Activated gamma-delta T cell treated with anti-CD3 and anti-CD28 coated beads, Interleukin-2, amount 50 U/mL, for 16 hours (primary cell): ENCODE data around the gene MYZAP.

Source experiments
- DNase-seq: peaks from one replicate; pipeline ENCODE4 v3.0.0-alpha.2; 2020; ENCODE audit warnings: low read depth

MYZAP gene

GRCh38 chr15:57562196-57562769 lies 29.4 kb upstream of the MYZAP start:
- no peak for DNase-seq

DNA sequence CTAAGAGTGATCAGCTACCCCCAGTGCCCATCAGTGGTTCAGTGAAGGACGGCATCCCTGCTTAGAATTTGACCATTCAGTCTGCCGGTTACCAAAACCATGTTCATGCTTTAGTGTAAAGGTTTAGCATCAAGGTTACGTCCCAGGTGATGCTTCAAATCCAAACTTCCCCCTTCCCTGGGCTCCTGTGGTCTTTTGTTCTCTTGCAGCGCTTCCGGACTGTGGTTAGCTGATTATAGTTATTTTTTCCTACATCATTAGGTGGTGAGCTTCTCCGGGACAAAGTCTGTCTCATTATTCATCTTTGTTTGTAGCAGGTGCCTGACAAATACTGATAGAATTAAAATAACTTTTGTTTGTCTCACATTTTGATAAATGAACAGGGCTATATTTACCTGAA lies 28.3 kb upstream of the MYZAP start:
- DNase-seq: no peak

- no peak for DNase-seq
These were observed 26.4 kb upstream of the MYZAP start for GRCh38 chr15:57565311-57565710.

GRCh38 chr15:57566834-57567233 lies 24.9 kb upstream of the MYZAP start:
- no peak for DNase-seq

DNA sequence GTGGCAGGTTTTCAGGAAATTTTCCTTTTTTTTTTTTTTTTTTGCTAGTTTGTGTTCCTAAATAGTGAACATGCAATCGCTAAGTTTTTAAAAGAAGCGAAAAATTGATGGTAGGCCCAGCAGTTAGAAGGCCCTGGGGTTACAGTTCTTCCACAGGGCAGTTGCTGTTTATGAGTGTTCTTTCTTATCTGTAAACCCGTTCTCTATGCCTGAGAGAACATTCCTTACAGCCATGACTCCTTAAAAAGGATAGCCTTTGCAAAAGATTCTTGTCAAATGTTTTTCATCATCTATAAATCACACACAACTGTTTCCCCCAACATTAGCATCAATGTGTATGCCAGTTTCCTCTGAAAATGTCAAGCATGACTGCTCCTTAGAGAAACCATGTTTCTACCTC lies 23.8 kb upstream of the MYZAP start:
- no peak for DNase-seq

- no peak for DNase-seq
These were observed 23.4 kb upstream of the MYZAP start for GRCh38 chr15:57568299-57568698.

DNA sequence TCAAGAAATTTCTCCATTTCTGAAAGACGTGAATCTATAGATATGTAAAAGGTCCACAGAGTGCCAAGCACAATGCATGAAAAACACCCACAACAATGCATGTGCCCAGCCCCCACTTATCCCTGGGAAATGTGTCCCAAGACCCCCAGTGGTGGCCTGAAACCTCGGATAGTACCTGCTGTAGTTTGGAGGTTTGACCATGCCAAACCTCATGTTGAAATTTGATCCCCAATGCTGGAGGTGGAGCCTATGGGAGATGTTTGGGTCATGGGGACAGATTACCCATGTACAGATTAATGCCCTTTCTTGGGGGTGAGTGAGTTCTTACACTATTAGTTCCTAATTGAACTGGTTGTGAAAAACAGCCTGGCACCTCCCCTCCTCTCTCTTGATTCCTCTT lies 21.4 kb upstream of the MYZAP start:
- DNase-seq: no peak

DNA sequence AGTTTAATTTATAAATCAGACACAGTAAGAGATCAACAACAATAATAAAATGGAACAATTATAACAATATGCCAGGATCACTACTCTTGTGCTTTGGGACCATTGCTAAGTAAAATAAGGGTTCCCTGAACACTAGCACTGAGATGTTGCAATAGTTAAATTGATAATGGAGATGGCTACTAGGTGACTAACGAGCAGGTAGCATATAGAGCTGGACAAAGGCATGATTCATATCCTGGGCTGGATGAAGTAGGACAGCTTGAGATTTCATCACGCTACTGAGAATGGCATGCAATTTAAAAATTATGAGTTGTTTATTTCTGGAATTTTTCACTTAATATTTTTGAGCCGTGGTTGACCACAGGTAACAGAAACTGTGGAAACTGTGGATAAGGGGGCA lies 20.7 kb upstream of the MYZAP start:
- no peak for DNase-seq

DNA sequence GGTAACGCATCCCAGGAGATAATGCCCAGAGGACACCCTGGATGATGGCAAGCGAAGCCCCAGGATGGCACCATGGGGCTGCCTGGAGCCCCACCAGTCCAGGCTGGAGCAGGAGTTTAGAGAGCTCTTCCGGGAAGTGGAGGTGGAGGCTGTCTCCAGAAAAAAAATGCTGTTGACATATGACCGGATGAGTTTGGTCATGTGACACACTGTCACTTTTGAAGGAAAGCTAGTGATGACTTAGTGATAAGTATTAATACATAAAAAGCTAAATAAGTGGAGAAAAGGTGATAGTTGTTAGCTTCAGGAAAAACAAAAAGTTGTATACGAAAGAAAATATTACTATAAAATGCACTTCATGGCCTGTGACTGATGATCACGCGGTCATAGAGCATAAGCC lies 20.0 kb upstream of the MYZAP start:
- no peak for DNase-seq

GRCh38 chr15:57572468-57572867 lies 19.2 kb upstream of the MYZAP start:
- DNase-seq: no peak

DNA sequence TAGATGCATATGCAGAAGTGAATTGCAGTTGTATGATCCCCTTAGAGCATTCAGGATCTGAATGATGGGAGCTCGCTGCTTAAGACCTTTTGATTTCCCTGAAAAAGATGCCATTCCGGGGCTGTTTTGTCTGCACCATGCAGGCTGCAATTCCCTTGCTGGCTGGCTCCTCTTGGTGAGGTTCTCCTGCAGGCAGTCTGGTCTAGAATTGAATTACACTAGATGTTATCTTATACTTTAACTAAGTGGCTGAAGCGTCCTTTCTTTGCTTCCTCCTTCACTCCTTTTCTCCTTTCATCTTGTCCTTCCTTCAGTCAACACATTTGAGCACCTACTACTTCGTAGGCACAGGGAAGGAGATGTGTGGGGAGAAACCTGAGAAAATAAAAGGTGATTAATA lies 18.6 kb upstream of the MYZAP start:
- no peak for DNase-seq

GRCh38 chr15:57575363-57575762 lies 16.3 kb upstream of the MYZAP start:
- DNase-seq: no peak

DNA sequence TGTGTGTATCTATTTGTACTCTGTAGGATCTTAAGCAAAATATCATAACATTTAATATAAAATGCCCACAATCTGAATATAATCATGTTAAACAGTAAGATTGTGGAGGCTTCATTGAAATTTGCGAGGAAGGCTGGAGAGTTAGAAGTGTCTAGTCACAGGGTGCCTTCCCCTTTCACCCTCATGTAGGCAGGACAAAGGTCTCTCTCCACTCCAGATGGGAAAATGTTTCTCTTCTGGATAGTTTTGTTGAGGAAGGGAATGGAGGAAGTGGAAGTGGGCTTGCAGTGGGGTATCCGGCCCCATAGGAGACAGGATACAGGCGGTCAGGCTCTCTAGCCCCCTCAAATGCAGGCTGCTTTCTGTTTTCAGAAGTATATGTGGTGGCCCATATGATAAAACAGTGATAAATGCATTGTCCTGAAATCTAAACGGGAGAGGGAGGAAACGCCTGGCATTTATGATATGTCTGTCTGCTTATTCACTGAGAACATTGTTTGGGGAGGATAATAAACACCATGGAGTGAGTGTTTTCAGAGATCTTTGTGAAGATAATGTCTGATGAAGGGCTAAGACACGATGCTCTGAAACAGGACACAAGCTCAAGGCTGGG lies 13.3 kb upstream of the MYZAP start:
- no peak for DNase-seq

- DNase-seq: no peak
These were observed 11.3 kb upstream of the MYZAP start for GRCh38 chr15:57580428-57580827.

- DNase-seq: no peak
These were observed 10.8 kb upstream of the MYZAP start for GRCh38 chr15:57580866-57581265.

- DNase-seq: no peak
These were observed 9.6 kb upstream of the MYZAP start for GRCh38 chr15:57582090-57582489.

GRCh38 chr15:57583282-57583681 lies 8.4 kb upstream of the MYZAP start:
- DNase-seq: no peak

DNA sequence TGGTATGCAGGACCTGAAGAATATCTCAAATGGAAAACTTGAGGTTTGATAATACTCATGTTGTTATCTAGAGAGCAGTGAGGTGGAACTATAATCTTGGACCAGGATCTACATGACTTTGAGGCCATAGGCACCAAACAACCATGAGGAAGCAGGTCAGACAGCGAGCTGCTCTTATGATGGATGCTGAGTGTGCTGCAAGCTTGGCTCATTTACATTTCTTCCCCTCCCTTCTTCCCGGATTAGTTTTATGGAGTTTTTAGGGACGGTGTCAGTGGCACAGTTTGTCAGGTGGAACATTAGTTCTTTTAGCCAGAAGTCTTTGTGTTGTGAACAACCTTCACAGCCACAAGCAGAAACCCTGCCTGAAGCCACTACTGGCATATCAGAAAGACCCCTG lies 8.0 kb upstream of the MYZAP start:
- no peak for DNase-seq

DNA sequence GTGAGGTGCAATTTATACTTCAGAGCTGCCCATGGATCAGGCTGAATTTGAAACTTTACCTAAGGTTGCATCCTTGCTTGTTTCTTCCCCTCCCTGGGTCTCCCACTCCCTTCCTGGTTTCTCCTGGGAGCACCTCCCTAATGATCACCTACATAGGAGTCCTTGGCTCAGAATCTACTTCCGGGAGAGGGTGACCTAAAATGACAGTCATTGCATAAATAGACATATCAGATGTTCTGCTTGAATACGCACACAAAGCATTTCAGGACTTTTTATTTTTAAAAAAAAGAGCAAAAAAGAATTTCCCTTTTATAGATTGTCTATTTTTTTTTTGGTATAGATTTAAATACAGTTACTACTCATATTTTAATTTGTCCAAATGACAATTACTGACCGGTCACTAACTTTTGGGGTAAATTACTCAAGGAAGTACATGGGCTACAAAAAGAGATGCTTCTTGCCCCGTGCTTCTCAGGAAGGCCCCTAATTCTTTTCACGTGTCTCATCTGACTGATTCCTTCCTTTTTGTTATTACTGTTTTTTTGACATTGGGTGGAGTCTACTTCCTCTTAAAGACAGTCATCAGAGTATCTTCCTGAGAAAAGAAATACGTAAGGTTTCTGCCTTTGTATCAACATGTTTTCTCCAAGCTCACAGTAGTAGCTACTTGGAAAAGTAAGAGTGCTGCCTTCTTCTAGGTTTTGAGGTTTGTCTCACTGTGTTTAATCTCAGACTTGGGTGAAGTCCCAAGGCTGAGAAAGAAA lies 4.9 kb upstream of the MYZAP start:
- DNase-seq: no peak

DNA sequence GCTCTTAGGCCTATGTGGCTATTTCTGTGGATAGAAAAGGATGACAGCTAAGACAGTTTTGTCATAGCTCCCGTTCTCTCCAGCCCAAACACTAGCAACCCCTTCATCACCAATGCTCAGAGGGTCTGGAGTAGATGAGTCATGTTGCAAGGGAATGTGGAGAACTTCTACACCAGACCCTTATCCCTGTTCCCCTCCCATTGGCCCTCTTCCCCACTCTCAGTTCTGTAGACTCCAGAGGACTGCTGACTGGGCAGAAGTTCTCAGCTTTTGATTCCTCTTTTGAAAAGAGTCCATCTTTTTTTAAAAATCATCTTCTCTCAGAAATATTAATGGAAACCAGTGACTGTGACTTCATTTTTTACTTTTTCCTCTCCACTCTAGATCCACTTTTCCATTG lies 2.4 kb upstream of the MYZAP start:
- DNase-seq: no peak

DNA sequence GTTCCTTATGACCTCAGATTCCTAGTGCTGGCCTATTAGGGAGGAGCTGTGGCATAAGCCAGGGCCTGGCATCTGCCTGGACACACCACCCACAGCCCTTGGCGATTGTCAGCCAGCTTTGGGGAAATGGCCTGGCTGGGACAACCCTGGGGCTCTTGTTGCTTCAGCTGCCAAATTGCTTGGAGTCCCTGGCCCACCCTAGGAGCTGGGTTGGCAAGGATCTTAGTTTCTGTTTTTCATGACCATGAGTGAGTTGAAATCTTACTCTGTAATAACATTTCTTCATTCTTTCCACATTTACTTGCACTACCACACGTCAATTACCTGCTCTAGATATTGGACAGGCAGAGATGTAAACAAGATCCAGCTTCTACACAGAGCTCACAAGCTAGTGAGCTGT lies 1.9 kb upstream of the MYZAP start:
- no peak for DNase-seq

GRCh38 chr15:57591237-57591821 lies 375 bp upstream of the MYZAP start:
- no peak for DNase-seq

GRCh38 chr15:57592426-57592825 lies 722 bp downstream of the MYZAP start:
- DNase-seq: no peak
